NK-92 (cell line): ENCODE measurements around the gene CA5A.
"Not testable (repeated sequence)": the region's sequence is repeated elsewhere in the genome, so short reads cannot be mapped to it uniquely, and the experiment has no call there.

Experiments used
- DNase-seq: peaks from one replicate; lab custom pipeline; 2025; ENCODE audit not compliant: unreplicated experiment; lab: John Stamatoyannopoulos, UW

CA5A gene

GRCh38 chr16:87949071-87949744, 12.9 kb upstream of the CA5A start:
- DNase-seq = no peak

GRCh38 chr16:87948735-87949070, 12.4 kb upstream of the CA5A start:
- no peak for DNase-seq

- DNase-seq = no peak
These were observed 11.8 kb upstream of the CA5A start for GRCh38 chr16:87948119-87948545.

GRCh38 chr16:87947356-87948118, 11.2 kb upstream of the CA5A start:
- no peak for DNase-seq

- DNase-seq = no peak
These were observed 10.4 kb upstream of the CA5A start for GRCh38 chr16:87946596-87947347.

GRCh38 chr16:87945351-87946042, 9.2 kb upstream of the CA5A start:
- no peak for DNase-seq

- no peak for DNase-seq
These were observed 6.4 kb upstream of the CA5A start for GRCh38 chr16:87942680-87943079.

GRCh38 chr16:87939562-87940423, 3.5 kb upstream of the CA5A start:
- DNase-seq = no peak

- DNase-seq = no peak
These were observed 2.2 kb upstream of the CA5A start for GRCh38 chr16:87938412-87938949.

- DNase-seq = not testable (repeated sequence)
These were observed 858 bp upstream of the CA5A start for GRCh38 chr16:87937231-87937542.

GRCh38 chr16:87936016-87936374, 334 bp downstream of the CA5A start:
- not testable (repeated sequence) for DNase-seq

- DNase-seq = not testable (repeated sequence)
These were observed 1.4 kb downstream of the CA5A start for GRCh38 chr16:87934752-87935425.

GRCh38 chr16:87933140-87933495, 3.2 kb downstream of the CA5A start:
- DNase-seq = no peak

- DNase-seq = not testable (repeated sequence)
These were observed 3.7 kb downstream of the CA5A start for GRCh38 chr16:87932475-87933139.

GRCh38 chr16:87931504-87931903, 4.8 kb downstream of the CA5A start:
- DNase-seq = no peak

GRCh38 chr16:87930456-87930855, 5.9 kb downstream of the CA5A start:
- DNase-seq = no peak

GRCh38 chr16:87929986-87930385, 6.3 kb downstream of the CA5A start:
- no peak for DNase-seq

GRCh38 chr16:87927195-87927562, 9.2 kb downstream of the CA5A start:
- no peak for DNase-seq
